HepG2 (cell line): Measurements from ENCODE around the gene IQCE. TPM values are rescaled to one million over a fixed set of nuclear protein-coding genes. Genes with fewer than 3 reads are reported as not detected.

ENCODE experiments used
- ARNT ChIP-seq: fragments of 450-650 bp; IDR thresholded peaks from 2 replicates; pipeline ENCODE4 v1.6.1; 2017
- ATF1 ChIP-seq: IDR thresholded peaks from 2 replicates; pipeline ENCODE4 v1.6.1; 2016; ENCODE audit warnings: mild to moderate bottlenecking, control low read depth
- CAMTA2 ChIP-seq: sonication (generic); formaldehyde crosslinking; IDR thresholded peaks from 2 replicates; pipeline ENCODE4 v1.4.0; 2020; ENCODE audit warnings: mild to moderate bottlenecking, missing genetic modification reagents, borderline replicate concordance
- DBP ChIP-seq: sonication (generic); formaldehyde crosslinking; IDR thresholded peaks from 2 replicates; pipeline ENCODE4 v1.4.0; 2020; ENCODE audit warnings: missing genetic modification reagents; ENCODE audit errors: not compliant biosample characterization
- ERF ChIP-seq: IDR thresholded peaks from 2 replicates; pipeline ENCODE4 v1.6.1; 2018; ENCODE audit warnings: missing biosample characterization, missing genetic modification reagents
- FOXP1 ChIP-seq, 2 experiments: fragments of 450-650 bp in 1 of 2; IDR thresholded peaks; 2 replicates each; pipeline ENCODE4 v1.6.1; 2017 to 2018; ENCODE audit warnings: antibody characterized with exemption in 1 of 2
- GATA4 ChIP-seq: sonication (generic); IDR thresholded peaks from 2 replicates; pipeline ENCODE4 v1.6.1; 2016; ENCODE audit warnings: antibody characterized with exemption, low read depth, borderline replicate concordance
- GFI1 ChIP-seq: sonication (generic); formaldehyde crosslinking; IDR thresholded peaks from 2 replicates; pipeline ENCODE4 v1.5.0; 2020; ENCODE audit warnings: missing genetic modification reagents, mild to moderate bottlenecking, borderline replicate concordance
- KAT7 ChIP-seq: IDR thresholded peaks from 2 replicates; pipeline ENCODE4 v1.6.1; 2018; ENCODE audit warnings: borderline replicate concordance, missing compliant biosample characterization
- KLF11 ChIP-seq: IDR thresholded peaks from 2 replicates; pipeline ENCODE4 v1.6.1; 2016; ENCODE audit warnings: missing compliant biosample characterization
- KLF16 ChIP-seq, 2 experiments: sonication (generic) in 1 of 2; formaldehyde crosslinking in 1 of 2; IDR thresholded peaks; 2 replicates each; pipeline versions ENCODE4 v1.6.1 to v1.8.0; 2016 to 2023; ENCODE audit warnings: missing genetic modification reagents in 2 of 2, missing compliant biosample characterization in 1 of 2
- MLXIP ChIP-seq: sonication (generic); formaldehyde crosslinking; IDR thresholded peaks from 2 replicates; pipeline ENCODE4 v1.9.0; 2021; ENCODE audit warnings: missing genetic modification reagents, borderline replicate concordance
- NR1H2 ChIP-seq: sonication (generic); formaldehyde crosslinking; IDR thresholded peaks from 2 replicates; pipeline ENCODE4 v1.8.1; 2022; ENCODE audit warnings: low read depth, missing genetic modification reagents, borderline replicate concordance
- POLR2AphosphoS5 ChIP-seq: IDR thresholded peaks from 2 replicates; pipeline ENCODE4 v1.6.1; 2012; ENCODE audit warnings: low read depth, low read length
- RARG ChIP-seq: sonication (generic); formaldehyde crosslinking; IDR thresholded peaks from 2 replicates; pipeline ENCODE4 v1.4.0; 2020; ENCODE audit warnings: low read depth, mild to moderate bottlenecking, missing genetic modification reagents
- SKI ChIP-seq: fragments of 450-650 bp; IDR thresholded peaks from one replicate; pipeline ENCODE4 v1.6.1; 2018; ENCODE audit warnings: mild to moderate bottlenecking; ENCODE audit not compliant: partially characterized antibody
- SNAPC2 ChIP-seq: sonication (generic); formaldehyde crosslinking; IDR thresholded peaks from 2 replicates; pipeline ENCODE4 v1.8.1; 2022; ENCODE audit warnings: mild to moderate bottlenecking, missing genetic modification reagents
- TEAD2 ChIP-seq: sonication (generic); formaldehyde crosslinking; IDR thresholded peaks from 2 replicates; pipeline ENCODE4 v1.9.0; 2021; ENCODE audit warnings: missing genetic modification reagents
- WIZ ChIP-seq: sonication (generic); formaldehyde crosslinking; IDR thresholded peaks from 2 replicates; pipeline ENCODE4 v1.5.1; 2020; ENCODE audit warnings: mild to moderate bottlenecking, missing genetic modification reagents
- ZFP36 ChIP-seq: fragments of 150-350 bp; IDR thresholded peaks from 2 replicates; pipeline ENCODE4 v1.6.1; 2018; ENCODE audit warnings: borderline replicate concordance, low read length, low read depth; ENCODE audit not compliant: partially characterized antibody
- ZKSCAN8 ChIP-seq: IDR thresholded peaks from 2 replicates; pipeline ENCODE4 v1.6.1; 2016; ENCODE audit warnings: borderline replicate concordance, missing genetic modification reagents, missing compliant biosample characterization
- ZNF329 ChIP-seq: sonication (generic); formaldehyde crosslinking; IDR thresholded peaks from 2 replicates; pipeline ENCODE4 v1.9.0; 2021; ENCODE audit warnings: low read depth, mild to moderate bottlenecking, missing genetic modification reagents
- ZNF414 ChIP-seq: sonication (generic); formaldehyde crosslinking; IDR thresholded peaks from 2 replicates; pipeline ENCODE4 v1.5.0; 2020; ENCODE audit warnings: missing genetic modification reagents
- ZNF44 ChIP-seq: sonication (generic); formaldehyde crosslinking; IDR thresholded peaks from 2 replicates; pipeline ENCODE4 v1.5.1; 2020; ENCODE audit warnings: mild to moderate bottlenecking, missing genetic modification reagents
- ZNF441 ChIP-seq: sonication (generic); formaldehyde crosslinking; IDR thresholded peaks from 2 replicates; pipeline ENCODE4 v1.7.0; 2021; ENCODE audit warnings: missing genetic modification reagents, borderline replicate concordance
- ZNF883 ChIP-seq: sonication (generic); formaldehyde crosslinking; IDR thresholded peaks from 2 replicates; pipeline ENCODE4 v1.5.1; 2020; ENCODE audit warnings: mild to moderate bottlenecking, missing genetic modification reagents; ENCODE audit errors: not compliant biosample characterization
- ZSCAN25 ChIP-seq: sonication (generic); formaldehyde crosslinking; IDR thresholded peaks from 2 replicates; pipeline ENCODE4 v1.8.0; 2022; ENCODE audit warnings: mild to moderate bottlenecking, missing genetic modification reagents
- polyA plus RNA-seq, 8 experiments: library from polyadenylated mRNA; depleted of rRNA in 3 of 8; stranded (reverse) in 7 of 8; unstranded in 1 of 8; fragments of >200 nt; fragmentation: Illumina TruSeq in 4 of 8; extraction: Trizol in 4 of 8; gene quantifications; 2 replicates each; pipeline versions ENCODE4 v1.2.1 to v1.2.3, GENCODE V29; 2011 to 2016; ENCODE audit warnings: low read depth in 4 of 8, missing spikeins in 1 of 8, mixed read lengths in 1 of 8; ENCODE audit not compliant: insufficient read depth in 1 of 8
- total RNA-seq, 5 experiments: library from RNA; depleted of rRNA; stranded (reverse); fragments of >200 nt; fragmentation: Illumina TruSeq; extraction: Trizol; gene quantifications; 2 replicates each; pipeline ENCODE4 v1.2.3, GENCODE V29; 2016; ENCODE audit warnings: low read depth in 1 of 5

The IQCE gene
- total and polyA plus RNA-seq, 2 of the 13 experiments (the other 11 are each of a cell fraction or from before 2014, with no cell fraction given) = 1.5 to 2.5 TPM

GRCh38 chr7:2629746-2630681, 71.2 kb downstream of the IQCE start (continued):
- TF ChIP-seq MLXIP (CRISPR knock-in tag) (no peak), ZNF44 (0 out of 2 replicates have a peak, but pooled peaks have one; percentile 41), SNAPC2 (0 out of 2 replicates have a peak, but pooled peaks have one; percentile 6), NR1H2 (CRISPR knock-in tag) (no peak), FOXP1 (IDR thresholded peaks at IDR 0.05) (no peak), FOXP1 (CRISPR knock-in tag; IDR thresholded peaks at IDR 0.05) (0 out of 2 replicates have a peak, but pooled peaks have one; percentile 25), ZSCAN25 (CRISPR knock-in tag) (no peak), ARNT (no peak), ERF (CRISPR knock-in tag) (no peak; the same call in 1 of the 2 replicates), WIZ (CRISPR knock-in tag) (no peak), ZNF883 (CRISPR knock-in tag) (no peak), TEAD2 (CRISPR knock-in tag) (no peak), GFI1 (CRISPR knock-in tag) (no peak), RARG (CRISPR knock-in tag) (no peak), KLF11 (no peak), DBP (CRISPR knock-in tag) (no peak), POLR2AphosphoS5 (peak; percentile 50), ZNF414 (no peak; the same call in 1 of the 2 replicates), SKI (peak; percentile 21), ZKSCAN8 (CRISPR knock-in tag) (no peak), GATA4 (no peak), ZNF329 (CRISPR knock-in tag) (no peak), KAT7 (CRISPR knock-in tag) (0 out of 2 replicates have a peak, but pooled peaks have one; percentile 69), CAMTA2 (CRISPR knock-in tag) (peak; percentile 48; the same call in 1 of the 2 replicates), ZFP36 (no peak), ATF1 (CRISPR knock-in tag) (no peak), KLF16 (CRISPR knock-in tag; IDR thresholded peaks at IDR 0.05) (peak in 1 of 2 experiments; percentile 23; a peak in 1 of 4 replicates), ZNF441 (CRISPR knock-in tag) (peak; percentile 57; the same call in 1 of the 2 replicates)
